ENCODE measurements around the gene IL17REL. TPM values are rescaled to one million over a fixed set of nuclear protein-coding genes. Genes with fewer than 3 reads are reported as not detected.

Gene IL17REL
- total and polyA plus RNA-seq, 2 of the 13 experiments (the other 11 are each of a cell fraction or from before 2014, with no cell fraction given): not detected

- no peak overlapping the region for H2AFZ ChIP-seq (ENCODE audit: low read length)
- no peaks in the 10 kb centered on the region for H3K9me3 ChIP-seq (ENCODE audit: low read length)
- no peaks in the 10 kb centered on the region for H3K36me3 ChIP-seq (replicated peaks in 1 of 2; ENCODE audit: control insufficient read depth in 1 of 2, insufficient read depth in 2 of 2, low read length in 2 of 2)
- H3K4me1 ChIP-seq (ENCODE audit: insufficient read depth, low read length): peaks cover 76% of the 10 kb centered on the region
- peak overlapping the region; percentile 55 to 71 (median 58); a peak in 5 of 6 replicates for H3K4me3 ChIP-seq (replicated peaks in 1 of 3; ENCODE audit: insufficient read depth in 1 of 3, low read depth in 2 of 3, low read length in 3 of 3)
- no peaks in the 10 kb centered on the region; the same call in 1 of the 2 replicates for H4K20me1 ChIP-seq (ENCODE audit: insufficient read depth, low read length)
- H3K27ac ChIP-seq (ENCODE audit: extremely low read length, insufficient read depth, low read length): peak overlapping the region; percentile 57
- POLR2A ChIA-PET: interaction anchor here (0.9 to 16.4 kb wide), 8 partner anchors 8 to 60 kb away, joined by 3 to 722 read pairs (median 15); partner anchors contain the start of genes ALG12, CRELD2 and PIM3
- intact Hi-C loops (cut with micrococcal nuclease; ENCODE audit: unreplicated experiment): no loop called here
- BruUV-seq (replicated peaks): TSS peak; percentile 44
- peak overlapping the region; percentile 79 for H3K4me2 ChIP-seq (ENCODE audit: low read depth, low read length)
- ATAC-seq (peak; percentile 54), FAIRE-seq (peak; percentile 68), DNase-seq (ENCODE audit: low spot score) (peak; percentile 97)
- 5% methylated on average over 10 of the region's 32 CpGs for WGBS (ENCODE audit: low lambda C conversion rate)
- H3K79me2 ChIP-seq (ENCODE audit: insufficient read depth, low read length): no peaks in the 10 kb centered on the region
- CTCF ChIA-PET (ENCODE audit: low intra/inter-chr PET ratio, low total read pairs): no interaction called here
- in situ Hi-C loops (cut with HindIII; ENCODE audit: extremely low pct_ligation_motif_present, low pct_unique_long_range_greater_than_20kb): no loop called here
- H3K27me3 ChIP-seq (ENCODE audit: control insufficient read depth in 1 of 2, insufficient read depth in 2 of 2, low read length in 2 of 2): no peaks in the 10 kb centered on the region
- H3K9ac ChIP-seq (ENCODE audit: insufficient read depth, low read depth, low read length): peak overlapping the region; percentile 70
- TF ChIP-seq RBFOX2 (IDR thresholded peaks at IDR 0.05; ENCODE audit: low read depth, low read length) (peak; percentile 87), RAD51 (IDR thresholded peaks at IDR 0.05; ENCODE audit: borderline replicate concordance) (peak; percentile 79), TBX3 (IDR thresholded peaks at IDR 0.05; ENCODE audit: borderline replicate concordance) (peak; percentile 45; the same call in 1 of the 2 replicates), ZNF431 (CRISPR knock-in tag; IDR thresholded peaks at IDR 0.05; ENCODE audit: borderline replicate concordance, low read depth) (peak; percentile 34; the same call in 1 of the 2 replicates), FIP1L1 (IDR thresholded peaks at IDR 0.05; ENCODE audit: borderline replicate concordance, insufficient read depth, low read depth, low read length) (no peak), SUZ12 (IDR thresholded peaks at IDR 0.05; ENCODE audit: low read depth, low read length) (no peak), ZNF652 (CRISPR knock-in tag; IDR thresholded peaks at IDR 0.05; ENCODE audit: borderline replicate concordance, low read depth) (no peak), NFRKB (IDR thresholded peaks at IDR 0.05) (no peak), RFXANK (CRISPR knock-in tag; IDR thresholded peaks at IDR 0.05) (no peak), ZNF646 (CRISPR knock-in tag; IDR thresholded peaks at IDR 0.05) (peak; percentile 79; the same call in 1 of the 2 replicates), ZNF570 (CRISPR knock-in tag; IDR thresholded peaks at IDR 0.05; ENCODE audit: borderline replicate concordance) (no peak), NR2F2 (IDR thresholded peaks at IDR 0.05; ENCODE audit: borderline replicate concordance, low read depth) (no peak), FOXC1 (CRISPR knock-in tag; IDR thresholded peaks at IDR 0.05; ENCODE audit: borderline replicate concordance) (peak; percentile 51; the same call in 1 of the 2 replicates), ZNF354B (CRISPR knock-in tag; IDR thresholded peaks at IDR 0.05) (no peak), RXRB (CRISPR knock-in tag; IDR thresholded peaks at IDR 0.05; ENCODE audit: borderline replicate concordance) (peak; percentile 88), PTBP1 (IDR thresholded peaks at IDR 0.05; ENCODE audit: low read depth, low read length, poor library complexity, severe bottlenecking) (no peak), ZNF501 (CRISPR knock-in tag; IDR thresholded peaks at IDR 0.05) (no peak)
These were observed 41.9 kb downstream of the IL17REL start for GRCh38 chr22:49970528-49971231.

Measured in HepG2 (cell line).